HG02571 (cell line): ENCODE results near the gene RPS13.
"Not testable (repeated sequence)": the region's sequence is repeated elsewhere in the genome, so short reads cannot be mapped to it uniquely, and the experiment has no call there.

Experiments used
- ATAC-seq: cut with Tn5 transposase; IDR thresholded peaks from one replicate; pipeline ENCODE4 v1.9.1; 2021; ENCODE audit warnings: mild to moderate bottlenecking, moderate library complexity; ENCODE audit not compliant: unreplicated experiment

RPS13 gene

GRCh38 chr11:17077520-17078401, at the start of gene RPS13:
RPS13 (minus strand) TSS chr11:17077667; CDS start chr11:17077641, 26 bp downstream.
- peak; percentile 96 for ATAC-seq

GRCh38 chr11:17121981-17122380, 44.5 kb upstream of the RPS13 start:
- no peak for ATAC-seq

DNA sequence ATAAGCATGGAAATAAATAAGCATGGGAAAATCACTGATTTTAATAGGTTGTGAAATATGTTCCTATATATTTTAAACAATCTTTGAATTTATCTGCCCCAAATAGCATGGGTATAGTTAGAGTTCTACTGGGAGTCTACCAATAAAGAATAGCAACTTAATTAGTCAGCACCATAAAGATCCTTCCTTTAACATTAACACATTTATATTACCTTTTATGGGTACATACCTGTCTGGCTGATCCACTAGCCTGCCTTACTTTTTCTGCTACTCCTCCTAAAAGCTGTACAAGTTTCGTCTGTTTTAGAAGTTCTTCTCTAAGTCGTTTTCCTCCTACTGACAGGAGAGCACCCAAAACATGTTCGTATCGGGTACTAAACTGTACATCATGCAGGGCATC, 39.8 kb upstream of the RPS13 start:
- ATAC-seq, result no peak

GRCh38 chr11:17116117-17116516, 38.6 kb upstream of the RPS13 start:
- no peak for ATAC-seq

DNA sequence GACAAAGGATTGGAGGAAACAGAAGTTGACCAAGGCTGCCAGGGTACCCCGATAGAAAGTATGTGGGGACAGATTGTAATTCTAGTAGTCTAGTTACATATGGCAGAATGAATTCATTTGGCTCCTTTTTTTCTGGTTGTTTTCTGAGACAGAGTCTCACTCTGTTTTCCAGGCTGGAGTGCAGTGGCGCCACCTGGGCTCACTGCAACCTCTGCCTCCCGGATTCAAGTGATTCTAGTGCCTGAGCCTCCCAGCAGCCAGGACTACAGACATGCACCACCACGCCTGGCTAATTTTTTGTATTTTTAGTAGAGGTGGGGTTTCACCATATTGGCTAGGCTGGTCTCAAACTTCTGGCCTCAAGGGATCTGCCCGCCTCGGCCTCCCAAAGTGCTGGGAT, 30.3 kb upstream of the RPS13 start:
- ATAC-seq, result not testable (repeated sequence)

DNA sequence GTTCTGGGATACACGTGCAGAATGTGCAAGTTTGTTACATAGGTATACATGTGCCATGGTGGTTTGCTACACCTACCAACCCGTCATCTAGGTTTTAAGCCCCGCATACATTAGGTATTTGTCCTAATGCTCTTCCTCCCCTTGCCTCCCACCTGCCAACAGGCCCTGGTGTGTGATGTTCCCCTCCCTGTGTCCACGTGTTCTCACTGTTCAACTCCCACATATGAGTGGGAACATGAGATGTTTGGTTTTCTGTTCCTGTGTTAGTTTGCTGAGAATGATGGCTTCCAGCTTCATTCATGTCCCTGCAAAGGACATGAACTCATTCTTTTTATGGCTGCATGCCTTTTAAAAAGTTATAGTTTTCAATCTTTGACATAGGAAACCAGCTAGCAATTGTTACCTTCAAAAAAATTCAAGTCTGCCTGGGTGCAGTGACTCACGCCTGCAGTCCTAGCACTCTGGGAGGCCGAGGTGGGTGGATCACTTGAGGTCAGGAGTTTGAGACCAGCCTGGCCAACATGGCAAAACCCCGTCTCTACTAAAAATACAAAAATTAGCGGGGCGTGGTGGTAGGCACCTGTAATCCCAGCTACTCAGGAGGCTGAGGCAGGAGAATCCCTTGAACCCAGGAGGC, 28.1 kb upstream of the RPS13 start:
- ATAC-seq, result not testable (repeated sequence)

DNA sequence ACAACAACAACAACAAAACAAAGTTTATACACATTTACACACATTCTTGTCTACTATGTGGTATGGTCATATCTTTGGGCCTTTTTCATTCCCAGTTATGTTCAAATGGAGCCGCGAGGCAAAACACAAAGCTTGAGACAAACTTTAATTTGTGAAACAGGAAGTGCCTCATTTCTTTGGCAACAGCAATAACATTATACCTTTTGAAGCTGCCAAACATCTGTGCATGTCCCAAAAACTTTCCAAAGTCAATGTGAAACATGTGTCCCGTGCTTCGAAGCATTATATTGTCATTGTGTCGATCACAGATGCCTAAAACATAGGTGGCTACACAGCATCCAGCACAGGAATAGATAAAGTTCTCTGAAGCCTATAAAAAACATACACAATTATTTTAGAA, 25.0 kb upstream of the RPS13 start:
- no peak for ATAC-seq

GRCh38 chr11:17098658-17099057, 21.2 kb upstream of the RPS13 start:
- no peak for ATAC-seq

DNA sequence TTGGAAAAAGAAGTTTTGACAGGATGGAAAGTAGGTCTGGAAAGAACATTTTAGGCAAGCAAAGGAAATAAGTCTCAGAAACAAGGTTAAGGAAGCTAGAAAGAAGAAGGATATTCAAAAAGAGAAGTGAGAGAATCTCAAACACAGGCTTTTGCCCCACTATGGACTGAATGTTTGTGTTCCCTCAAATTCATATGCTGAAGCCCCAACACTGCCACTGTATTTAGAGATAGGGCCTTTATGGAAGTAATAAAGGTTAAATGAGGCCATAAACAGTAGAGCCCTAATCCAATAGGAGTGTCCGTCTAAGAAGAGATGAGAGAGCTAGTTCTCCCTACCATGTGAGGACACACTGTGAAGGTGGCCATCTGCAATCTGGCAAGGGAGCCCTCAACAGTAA, 20.6 kb upstream of the RPS13 start:
- no peak for ATAC-seq

- ATAC-seq, result not testable (repeated sequence)
Measured at GRCh38 chr11:17085976-17086375, 8.5 kb upstream of the RPS13 start.

DNA sequence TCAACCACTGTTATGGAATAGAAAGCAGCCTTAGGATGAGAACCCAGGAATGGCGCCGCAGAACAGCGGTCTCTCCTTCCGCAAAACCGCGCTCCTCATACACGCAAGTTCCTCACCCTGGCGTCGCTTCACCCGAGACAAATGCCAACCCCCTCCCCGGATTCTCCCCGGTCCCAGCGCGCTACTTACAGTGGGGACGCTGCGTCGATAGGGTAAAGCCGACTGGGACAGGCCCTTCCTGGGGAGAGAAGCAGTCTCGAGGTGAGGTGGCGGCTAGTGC, 287 bp downstream of the RPS13 start:
- peak; percentile 25 for ATAC-seq

GRCh38 chr11:17076517-17077239, 789 bp downstream of the RPS13 start:
- no peak for ATAC-seq

GRCh38 chr11:17075506-17075905, 2.0 kb downstream of the RPS13 start:
- ATAC-seq, result no peak

- ATAC-seq, result no peak
Measured at GRCh38 chr11:17073370-17074027, 4.0 kb downstream of the RPS13 start.

DNA sequence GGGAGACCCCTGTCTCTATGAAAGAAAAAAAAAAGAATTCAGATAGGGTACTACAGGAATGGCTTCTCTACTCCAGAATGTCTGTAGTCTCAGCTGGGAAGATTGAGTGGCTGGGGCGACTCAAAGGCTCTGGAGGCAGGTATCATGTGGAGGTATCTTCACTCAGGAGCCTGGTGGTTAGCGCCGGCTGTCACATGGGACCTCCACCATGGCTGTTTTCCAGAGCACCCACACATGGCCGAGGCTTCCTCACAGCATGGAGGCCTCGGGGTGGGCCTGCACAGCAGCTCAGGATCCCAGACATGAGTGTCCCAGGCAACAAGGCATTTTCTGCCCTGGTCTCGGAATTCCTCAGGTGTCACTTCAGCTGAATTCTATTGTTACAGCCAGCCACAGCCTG, 10.1 kb downstream of the RPS13 start:
- ATAC-seq, result no peak

- no peak for ATAC-seq
Measured at GRCh38 chr11:17066691-17067090, 10.8 kb downstream of the RPS13 start.

DNA sequence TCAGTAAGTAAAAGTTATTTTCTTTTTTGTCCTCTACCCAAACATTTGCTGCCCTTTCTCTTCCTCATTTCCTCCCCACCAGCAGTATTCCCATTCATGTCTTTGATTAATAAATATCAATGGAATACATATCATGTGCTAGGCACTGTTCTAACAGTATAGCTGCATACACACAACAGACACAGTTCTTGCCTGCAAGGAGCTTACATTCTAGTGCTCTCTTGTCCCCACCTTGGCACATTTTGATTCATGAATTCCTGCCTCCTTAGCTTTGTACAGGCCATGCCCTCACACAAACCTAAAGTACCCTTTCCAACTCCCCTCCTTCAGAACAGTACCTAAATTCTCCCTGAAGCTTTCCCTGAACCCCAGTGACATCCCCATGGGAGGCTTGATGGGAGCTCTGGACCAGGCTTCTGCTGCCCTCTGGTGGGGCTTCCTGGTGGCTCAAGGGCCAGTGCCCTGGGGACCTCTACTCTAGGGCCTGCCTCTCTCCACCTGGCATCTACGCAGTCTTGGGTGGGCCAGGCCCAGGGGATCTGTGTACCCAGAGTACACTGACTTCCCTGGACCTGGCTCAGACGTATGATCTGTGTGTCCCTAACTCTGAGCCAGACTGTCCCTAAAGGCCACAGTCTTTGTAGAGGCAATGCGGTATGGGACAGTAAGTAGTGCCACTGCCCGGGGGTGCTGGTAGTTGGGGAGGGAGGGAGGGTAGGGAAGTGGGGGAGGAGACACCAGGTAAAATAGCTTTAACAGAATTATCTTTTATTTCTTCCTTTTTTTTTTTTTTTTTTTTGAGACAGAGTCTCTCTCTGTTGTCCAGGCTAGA, 14.1 kb downstream of the RPS13 start:
- peak; percentile 70 for ATAC-seq

DNA sequence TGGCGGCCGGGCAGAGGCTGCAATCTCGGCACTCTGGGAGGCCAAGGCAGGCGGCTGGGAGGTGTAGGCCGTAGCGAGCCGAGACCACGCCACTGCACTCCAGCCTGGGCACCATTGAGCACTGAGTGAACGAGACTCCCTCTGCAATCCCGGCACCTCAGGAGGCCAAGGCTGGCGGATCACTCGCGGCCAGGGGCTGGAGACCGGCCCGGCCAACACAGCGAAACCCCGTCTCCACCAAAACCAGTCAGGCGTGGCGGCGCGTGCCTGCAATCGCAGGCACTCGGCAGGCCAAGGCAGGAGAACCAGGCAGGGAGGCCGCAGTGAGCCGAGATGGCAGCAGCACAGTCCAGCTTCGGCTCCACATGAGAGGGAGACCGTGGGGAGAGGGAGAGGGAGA, 26.3 kb downstream of the RPS13 start:
- ATAC-seq, result not testable (repeated sequence)

- ATAC-seq, result not testable (repeated sequence)
Measured at GRCh38 chr11:17048491-17048890, 29.0 kb downstream of the RPS13 start.

- no peak for ATAC-seq
Measured at GRCh38 chr11:17046690-17047089, 30.8 kb downstream of the RPS13 start.
